PC-9 (cell line): ENCODE data around the gene SRPRB. TPM values are rescaled to one million over a fixed set of nuclear protein-coding genes. Genes with fewer than 3 reads are reported as not detected.

Source experiments
- BruUV-seq: library from RNA; stranded (reverse); fragments of 400-500 nt; replicated peaks from 2 replicates; lab custom pipeline; 2021; lab: Mats Ljungman, UMichigan
- CTCF ChIA-PET: fragments of 300-600 bp; sonication (Branson Sonifier 250); formaldehyde crosslinking; loops from one replicate; lab custom pipeline; 2022; ENCODE audit warnings: antibody characterized with exemption; lab: Charles Lee
- POLR2A ChIA-PET: fragments of 300-600 bp; sonication (Branson Sonifier 250); formaldehyde crosslinking; loops from one replicate; lab custom pipeline; 2022; ENCODE audit warnings: antibody characterized with exemption; ENCODE audit not compliant: unreplicated experiment; lab: Charles Lee
- DNase-seq, 2 experiments: peaks; one replicate each; pipeline versions ENCODE4 v3.0.0 to v3.0.0-alpha.2; 2015 to 2022; ENCODE audit warnings: mixed read lengths in 1 of 2
- H2AFZ ChIP-seq: fragments of 200-600 bp; sonication (generic); 2 replicates; pipeline ENCODE4 v1.8.1; 2017; ENCODE audit warnings: antibody characterized with exemption
- H3F3A ChIP-seq: fragments of 200-600 bp; sonication (generic); 2 replicates; pipeline ENCODE4 v1.8.1; 2017; ENCODE audit warnings: antibody characterized with exemption, mild to moderate bottlenecking, low read depth; ENCODE audit not compliant: insufficient read depth
- H3K27ac ChIP-seq: fragments of 200-600 bp; sonication (generic); 2 replicates; pipeline ENCODE4 v1.6.1; 2016; ENCODE audit warnings: mixed run types
- H3K27me3 ChIP-seq: fragments of 200-600 bp; sonication (generic); 2 replicates; pipeline ENCODE4 v1.6.1; 2016; ENCODE audit warnings: low read depth, mixed run types; ENCODE audit not compliant: insufficient read depth
- H3K36me3 ChIP-seq: fragments of 200-600 bp; sonication (generic); 2 replicates; pipeline ENCODE4 v1.6.1; 2016; ENCODE audit warnings: low read depth, mixed run types
- H3K4me1 ChIP-seq: fragments of 200-600 bp; sonication (generic); replicated peaks from 2 replicates; pipeline ENCODE4 v1.6.1; 2016; ENCODE audit warnings: mixed run types; ENCODE audit not compliant: insufficient read depth
- H3K4me2 ChIP-seq: fragments of 200-600 bp; sonication (generic); 2 replicates; pipeline ENCODE4 v1.6.1; 2017; ENCODE audit warnings: mixed run types
- H3K4me3 ChIP-seq: fragments of 200-600 bp; sonication (generic); 2 replicates; pipeline ENCODE4 v1.6.1; 2016; ENCODE audit warnings: mixed run types
- H3K79me2 ChIP-seq: fragments of 200-600 bp; sonication (generic); 2 replicates; pipeline ENCODE4 v1.6.1; 2017; ENCODE audit warnings: low read depth, mixed run types
- H3K9me2 ChIP-seq: fragments of 200-600 bp; sonication (generic); 2 replicates; pipeline ENCODE4 v1.8.1; 2017; ENCODE audit warnings: mild to moderate bottlenecking; ENCODE audit not compliant: insufficient read depth
- H3K9me3 ChIP-seq: fragments of 200-600 bp; sonication (generic); 2 replicates; pipeline ENCODE4 v1.8.1; 2016; ENCODE audit warnings: low read depth; ENCODE audit not compliant: insufficient read depth
- H4K20me1 ChIP-seq: fragments of 200-600 bp; sonication (generic); 2 replicates; pipeline ENCODE4 v1.8.1; 2017; ENCODE audit not compliant: insufficient read depth
- CTCF ChIP-seq: fragments of 200-600 bp; sonication (generic); conservative IDR thresholded peaks from 2 replicates; pipeline ENCODE4 v1.6.1; 2017; ENCODE audit warnings: mixed run types, antibody characterized with exemption, mild to moderate bottlenecking, moderate library complexity
- EZH2 ChIP-seq: fragments of 200-600 bp; sonication (generic); IDR thresholded peaks from 2 replicates; pipeline ENCODE4 v1.8.0; 2017; ENCODE audit warnings: antibody characterized with exemption, low read depth
- intact Hi-C: fragments of 100-400 bp; cut with micrococcal nuclease; formaldehyde crosslinking; loops from one replicate; pipeline ENCODE4 v1.10.0; 2022; ENCODE audit not compliant: unreplicated experiment
- total RNA-seq: library from RNA; stranded (reverse); gene quantifications from 2 replicates; pipeline ENCODE4 v1.2.3, GENCODE V29; 2021

Gene SRPRB
- total RNA-seq, 1 experiment from 2014 or later = 25.5 TPM

GRCh38 chr3:133832802-133833144, 27.2 kb downstream of the SRPRB start:
- BruUV-seq = no TSS peak

GRCh38 chr3:133833267-133833666, 27.7 kb downstream of the SRPRB start:
- no peak for TF ChIP-seq EZH2
- no peak for TF ChIP-seq CTCF
- Histone ChIP-seq H3F3A (no peaks in the 10 kb centered on the region), H3K9me3 (no peaks in the 10 kb centered on the region), H3K27me3 (peaks cover 19% of the 10 kb centered on the region; the same call in 1 of the 2 replicates), H4K20me1 (no peaks in the 10 kb centered on the region), H3K4me2 (no peak overlapping the region), H2AFZ (no peak overlapping the region), H3K27ac (no peak overlapping the region), H3K9me2 (no peaks in the 10 kb centered on the region), H3K36me3 (no peaks in the 10 kb centered on the region), H3K79me2 (no peaks in the 10 kb centered on the region), H3K4me1 (no peaks in the 10 kb centered on the region), H3K4me3 (no peak overlapping the region)
- ChIA-PET CTCF (interaction anchor here (1.0 kb wide), 1 partner anchor 16 kb away, joined by 5 read pairs; no protein-coding TSS in a partner anchor), POLR2A (no interaction called here)
- intact Hi-C loops = no loop called here
- no peak for DNase-seq
- no TSS peak for BruUV-seq

More at GRCh38 chr3:133832802-133833144, 27.2 kb downstream of the SRPRB start:
- H3K4me3 ChIP-seq = no peak overlapping the region
- intact Hi-C loops = no loop called here
- no peaks in the 10 kb centered on the region for H3K9me3 ChIP-seq
- H3K4me1 ChIP-seq = no peaks in the 10 kb centered on the region
- no peak overlapping the region for H3K27ac ChIP-seq
- H2AFZ ChIP-seq = no peak overlapping the region
- H3K79me2 ChIP-seq = no peaks in the 10 kb centered on the region
- H3K36me3 ChIP-seq = no peaks in the 10 kb centered on the region
- ChIA-PET CTCF (interaction anchor here (1.0 kb wide), 1 partner anchor 16 kb away, joined by 5 read pairs; no protein-coding TSS in a partner anchor), POLR2A (no interaction called here)
- no peaks in the 10 kb centered on the region for H3F3A ChIP-seq
- TF ChIP-seq CTCF (no peak), EZH2 (no peak)
- no peak overlapping the region for H3K4me2 ChIP-seq
- H3K27me3 ChIP-seq = peaks cover 14% of the 10 kb centered on the region; the same call in 1 of the 2 replicates
- H3K9me2 ChIP-seq = no peaks in the 10 kb centered on the region
- DNase-seq = peak in 1 of 2 experiments; percentile 25
- no peaks in the 10 kb centered on the region for H4K20me1 ChIP-seq

GRCh38 chr3:133833880-133834620, 28.4 kb downstream of the SRPRB start:
- Histone ChIP-seq H3K27me3 (peaks cover 19% of the 10 kb centered on the region), H3K36me3 (no peaks in the 10 kb centered on the region), H3K27ac (no peak overlapping the region), H3K4me2 (no peak overlapping the region), H3K79me2 (no peaks in the 10 kb centered on the region), H4K20me1 (no peaks in the 10 kb centered on the region), H3K4me3 (no peak overlapping the region), H3K4me1 (no peaks in the 10 kb centered on the region), H3K9me3 (no peaks in the 10 kb centered on the region), H3F3A (no peaks in the 10 kb centered on the region), H3K9me2 (no peaks in the 10 kb centered on the region), H2AFZ (no peak overlapping the region)
- ChIA-PET POLR2A (no interaction called here), CTCF (no interaction called here)
- TF ChIP-seq EZH2 = no peak
- no peak for TF ChIP-seq CTCF
- BruUV-seq = no TSS peak
- no peak for DNase-seq
- intact Hi-C loops = no loop called here
